Activated CD8-positive, alpha-beta T cell treated with anti-CD3 and anti-CD28 coated beads for 36 hours (primary cell): ENCODE measurements around the gene SMPD3. TPM values are rescaled to one million over a fixed set of nuclear protein-coding genes. Genes with fewer than 3 reads are reported as not detected.

Experiments used
- ATAC-seq: fragments of 200-7000 bp; cut with Tn5 transposase; one replicate; pipeline ENCODE4 v1.10.0; 2021; ENCODE audit warnings: mild to moderate bottlenecking, moderate library complexity
- CTCF ChIA-PET: fragments of 350-600 bp; sonication (Branson Sonifier 250); formaldehyde crosslinking; loops from one replicate; lab custom pipeline; 2021; ENCODE audit warnings: antibody characterized with exemption; lab: Charles Lee
- POLR2A ChIA-PET: fragments of 350-600 bp; sonication (Branson Sonifier 250); formaldehyde crosslinking; loops from one replicate; lab custom pipeline; 2021; ENCODE audit warnings: antibody characterized with exemption; lab: Charles Lee
- DNase-seq: peaks from one replicate; pipeline ENCODE4 v3.0.0-alpha.2; 2020
- H3K27ac Mint-ChIP-seq: one replicate; pipeline ENCODE4 v1.8.0; 2021; ENCODE audit warnings: mild to moderate bottlenecking, mixed read lengths
- H3K27me3 Mint-ChIP-seq: one replicate; pipeline ENCODE4 v1.8.0; 2021; ENCODE audit warnings: mixed read lengths
- H3K36me3 Mint-ChIP-seq: one replicate; pipeline ENCODE4 v1.8.0; 2021; ENCODE audit warnings: low read depth, mixed read lengths
- H3K4me1 Mint-ChIP-seq: one replicate; pipeline ENCODE4 v1.8.0; 2021; ENCODE audit warnings: low read depth, mixed read lengths
- H3K4me3 Mint-ChIP-seq: one replicate; pipeline ENCODE4 v1.8.0; 2021; ENCODE audit warnings: mild to moderate bottlenecking, moderate library complexity, mixed read lengths
- H3K9me3 Mint-ChIP-seq: one replicate; pipeline ENCODE4 v1.8.0; 2021; ENCODE audit warnings: mixed read lengths
- intact Hi-C: fragments of 100-400 bp; cut with micrococcal nuclease; formaldehyde crosslinking; loops from one replicate; pipeline ENCODE4 v1.10.0; 2022
- total RNA-seq, 2 experiments: library from RNA; stranded (reverse); gene quantifications; one replicate each; pipeline ENCODE4 v1.2.3, GENCODE V29; 2021
- TF ChIP-seq, protein P1 (sequence below): fragments of 200-600 bp; IDR thresholded peaks from one replicate; pipeline ENCODE4 v1.8.0; 2022; ENCODE audit warnings: antibody characterized with exemption, mild to moderate bottlenecking

The SMPD3 gene
- total RNA-seq, 2 experiments from 2014 or later, result 0.16 to 0.63 TPM

DNA sequence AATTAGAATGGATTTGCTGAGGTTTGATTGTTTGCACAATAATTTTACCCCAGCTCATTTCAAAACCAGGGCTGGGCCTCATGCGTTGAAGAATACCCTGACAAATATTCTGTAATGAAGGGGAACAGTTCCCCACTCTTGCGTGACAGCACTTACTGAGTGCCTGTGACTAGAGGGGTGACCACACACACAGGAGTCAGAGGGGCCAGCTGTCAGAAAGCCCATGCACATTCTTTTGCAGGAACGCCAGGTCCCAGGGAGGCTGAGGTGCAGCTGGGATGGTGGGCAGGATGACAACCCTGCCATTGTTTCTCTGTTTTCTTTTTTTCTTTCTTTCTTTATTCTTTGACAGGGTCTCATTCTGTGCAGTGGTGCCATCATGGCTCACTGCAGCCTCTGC lies 44.6 kb downstream of the SMPD3 start:
- ChIA-PET CTCF (interaction anchor here (0.8 to 1.4 kb wide), 2 partner anchors 19 to 65 kb away, joined by 3 read pairs; no protein-coding TSS in a partner anchor), POLR2A (no interaction called here)
- no peak for ATAC-seq
- no peak overlapping the region for H3K4me3 Mint-ChIP-seq
- H3K27me3 Mint-ChIP-seq, result peaks cover 2% of the 10 kb centered on the region
- no peak for DNase-seq
- no peak overlapping the region for H3K27ac Mint-ChIP-seq
- no peaks in the 10 kb centered on the region for H3K9me3 Mint-ChIP-seq
- intact Hi-C loops, result no loop called here
- TF ChIP-seq, protein P1, sequence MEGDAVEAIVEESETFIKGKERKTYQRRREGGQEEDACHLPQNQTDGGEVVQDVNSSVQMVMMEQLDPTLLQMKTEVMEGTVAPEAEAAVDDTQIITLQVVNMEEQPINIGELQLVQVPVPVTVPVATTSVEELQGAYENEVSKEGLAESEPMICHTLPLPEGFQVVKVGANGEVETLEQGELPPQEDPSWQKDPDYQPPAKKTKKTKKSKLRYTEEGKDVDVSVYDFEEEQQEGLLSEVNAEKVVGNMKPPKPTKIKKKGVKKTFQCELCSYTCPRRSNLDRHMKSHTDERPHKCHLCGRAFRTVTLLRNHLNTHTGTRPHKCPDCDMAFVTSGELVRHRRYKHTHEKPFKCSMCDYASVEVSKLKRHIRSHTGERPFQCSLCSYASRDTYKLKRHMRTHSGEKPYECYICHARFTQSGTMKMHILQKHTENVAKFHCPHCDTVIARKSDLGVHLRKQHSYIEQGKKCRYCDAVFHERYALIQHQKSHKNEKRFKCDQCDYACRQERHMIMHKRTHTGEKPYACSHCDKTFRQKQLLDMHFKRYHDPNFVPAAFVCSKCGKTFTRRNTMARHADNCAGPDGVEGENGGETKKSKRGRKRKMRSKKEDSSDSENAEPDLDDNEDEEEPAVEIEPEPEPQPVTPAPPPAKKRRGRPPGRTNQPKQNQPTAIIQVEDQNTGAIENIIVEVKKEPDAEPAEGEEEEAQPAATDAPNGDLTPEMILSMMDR, result no peak
- H3K36me3 Mint-ChIP-seq, result no peaks in the 10 kb centered on the region
- H3K4me1 Mint-ChIP-seq, result peaks cover 7% of the 10 kb centered on the region

DNA sequence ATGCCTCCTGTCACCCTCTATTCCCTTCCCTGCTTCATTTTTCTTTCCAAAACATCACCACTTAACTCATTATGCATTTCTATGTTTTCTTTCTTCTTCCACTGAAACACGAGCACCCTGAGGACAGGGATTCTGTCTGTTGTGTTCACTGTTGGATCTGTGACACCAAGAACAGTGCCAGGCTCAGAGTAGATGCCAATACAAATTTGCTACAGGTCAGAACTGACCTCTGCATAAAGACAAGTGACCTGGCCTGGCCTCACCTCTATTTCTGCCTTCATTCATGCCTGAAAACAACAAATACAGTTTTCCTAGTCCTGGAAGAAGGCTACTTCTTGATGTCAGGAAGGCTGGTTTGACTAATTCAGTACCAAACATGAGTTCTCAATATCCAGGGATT lies 45.1 kb downstream of the SMPD3 start:
- TF ChIP-seq, protein P1, result no peak
- no peak overlapping the region for H3K4me3 Mint-ChIP-seq
- no peaks in the 10 kb centered on the region for H3K9me3 Mint-ChIP-seq
- H3K36me3 Mint-ChIP-seq, result no peaks in the 10 kb centered on the region
- POLR2A ChIA-PET, result no interaction called here
- ATAC-seq (no peak), DNase-seq (no peak)
- H3K4me1 Mint-ChIP-seq, result peaks cover 7% of the 10 kb centered on the region
- peaks cover 2% of the 10 kb centered on the region for H3K27me3 Mint-ChIP-seq
- intact Hi-C loops, result no loop called here
- no peak overlapping the region for H3K27ac Mint-ChIP-seq
- CTCF ChIA-PET, result interaction anchor here (0.8 to 1.4 kb wide), 2 partner anchors 19 to 66 kb away, joined by 3 read pairs; no protein-coding TSS in a partner anchor

DNA sequence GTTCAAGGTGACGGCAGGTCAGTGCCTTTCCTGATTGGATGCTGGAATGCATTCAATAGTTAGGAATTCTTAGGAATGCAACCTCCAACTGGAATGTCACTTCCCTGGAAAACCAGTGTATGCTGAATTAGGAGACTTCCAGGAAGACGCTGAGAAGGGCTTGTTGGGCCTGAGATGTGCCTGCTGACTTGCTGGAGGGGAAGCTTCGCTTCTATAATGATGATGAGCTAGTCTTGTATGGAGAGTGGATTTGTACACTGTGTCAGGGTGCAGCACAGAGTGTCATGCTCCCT lies 45.6 kb downstream of the SMPD3 start:
- no peak for DNase-seq
- H3K27ac Mint-ChIP-seq, result no peak overlapping the region
- ATAC-seq, result no peak
- intact Hi-C loops, result no loop called here
- no peak overlapping the region for H3K4me3 Mint-ChIP-seq
- peaks cover 7% of the 10 kb centered on the region for H3K4me1 Mint-ChIP-seq
- H3K36me3 Mint-ChIP-seq, result no peaks in the 10 kb centered on the region
- H3K9me3 Mint-ChIP-seq, result no peaks in the 10 kb centered on the region
- peaks cover 2% of the 10 kb centered on the region for H3K27me3 Mint-ChIP-seq
- POLR2A ChIA-PET, result no interaction called here
- CTCF ChIA-PET, result interaction anchor here (1.4 kb wide), 1 partner anchor 18 kb away, joined by 3 read pairs; no protein-coding TSS in a partner anchor
- TF ChIP-seq, protein P1, result no peak

DNA sequence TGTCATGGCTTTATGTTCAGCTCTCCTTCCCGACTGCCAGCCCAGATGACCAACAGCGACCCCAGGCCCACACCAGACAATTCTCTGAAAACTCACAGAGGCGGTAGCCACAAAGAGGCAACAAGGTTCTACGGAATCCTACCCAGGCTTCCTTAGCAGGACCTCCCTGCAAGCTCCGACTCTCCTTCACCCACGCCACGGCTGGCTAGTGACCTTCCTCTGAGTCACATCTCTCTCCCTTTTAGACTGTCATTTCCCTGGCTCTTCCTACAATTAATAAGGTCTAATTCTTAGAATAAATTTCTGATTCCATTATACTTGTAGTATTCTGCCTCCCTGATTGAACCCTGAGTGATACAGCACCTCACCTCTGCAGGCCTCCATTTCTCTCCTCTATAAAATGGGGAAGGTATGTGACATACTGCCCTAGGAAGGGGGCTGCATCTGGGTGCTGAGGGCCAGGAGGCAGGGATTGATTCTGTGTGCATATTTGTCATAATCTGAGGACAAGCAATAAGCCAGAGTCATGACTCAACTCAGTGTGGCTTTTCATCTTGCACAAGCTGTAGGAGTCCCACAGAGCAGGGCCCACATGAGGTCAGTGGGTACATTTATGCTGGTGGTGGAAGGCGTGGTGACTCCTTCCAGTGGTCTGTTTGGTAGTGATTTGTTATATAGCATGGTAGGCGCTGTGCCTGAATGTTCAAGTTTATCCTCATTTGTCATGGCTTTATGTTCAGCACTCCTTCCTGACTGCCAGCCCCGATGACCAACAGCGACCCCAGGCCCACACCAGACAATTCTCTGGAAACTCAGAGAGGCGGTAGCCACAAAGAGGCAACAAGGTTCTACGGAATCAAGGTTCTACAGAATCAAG lies 46.2 kb downstream of the SMPD3 start:
- Mint-ChIP-seq H3K27me3 (peaks cover 2% of the 10 kb centered on the region), H3K9me3 (no peaks in the 10 kb centered on the region), H3K36me3 (no peaks in the 10 kb centered on the region), H3K4me1 (peaks cover 7% of the 10 kb centered on the region), H3K27ac (no peak overlapping the region), H3K4me3 (no peak overlapping the region)
- TF ChIP-seq, protein P1, result no peak
- intact Hi-C loops, result no loop called here
- peak; percentile 28 for DNase-seq
- peak; percentile 71 for ATAC-seq
- ChIA-PET POLR2A (no interaction called here), CTCF (interaction anchor here (1.4 to 1.7 kb wide), 2 partner anchors 18 to 108 kb away, joined by 3 to 6 read pairs; no protein-coding TSS in a partner anchor)

DNA sequence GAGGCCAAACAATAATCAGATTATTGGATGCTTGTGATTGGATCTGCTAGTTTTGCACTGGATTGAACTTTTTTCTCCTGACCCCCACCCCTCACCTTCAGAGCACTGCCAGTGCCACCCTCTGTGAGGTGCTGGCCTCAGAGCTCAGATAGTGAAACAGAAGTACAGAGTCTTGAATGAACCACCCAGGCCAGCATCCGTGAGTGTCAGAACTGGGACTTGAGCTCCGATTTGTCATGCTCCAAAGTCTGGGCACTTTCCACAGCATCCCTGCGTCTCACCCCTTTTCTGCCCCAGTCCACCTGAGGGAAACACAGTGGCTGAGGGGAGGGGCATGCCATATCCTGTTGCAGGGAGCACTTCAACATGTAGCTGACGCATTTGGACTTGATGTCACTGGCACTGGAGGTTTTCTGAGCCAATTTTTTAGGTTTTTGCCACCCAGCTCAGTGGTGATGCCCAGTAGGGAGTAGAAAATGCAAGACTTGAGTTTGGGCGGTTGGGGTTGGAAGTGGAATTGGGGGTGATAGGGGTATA lies 47.3 kb downstream of the SMPD3 start:
- ATAC-seq (peak; percentile 15), DNase-seq (no peak)
- H3K36me3 Mint-ChIP-seq, result no peaks in the 10 kb centered on the region
- CTCF ChIA-PET, result interaction anchor here (1.1 to 1.8 kb wide), 4 partner anchors 16 to 119 kb away, joined by 4 to 6 read pairs (median 6); no protein-coding TSS in a partner anchor
- no peaks in the 10 kb centered on the region for H3K27me3 Mint-ChIP-seq
- no peaks in the 10 kb centered on the region for H3K9me3 Mint-ChIP-seq
- intact Hi-C loops, result no loop called here
- peaks cover 7% of the 10 kb centered on the region for H3K4me1 Mint-ChIP-seq
- POLR2A ChIA-PET, result no interaction called here
- H3K27ac Mint-ChIP-seq, result no peak overlapping the region
- no peak overlapping the region for H3K4me3 Mint-ChIP-seq
- TF ChIP-seq, protein P1, result no peak
